ENCODE measurements around the gene EMID1.

DNA sequence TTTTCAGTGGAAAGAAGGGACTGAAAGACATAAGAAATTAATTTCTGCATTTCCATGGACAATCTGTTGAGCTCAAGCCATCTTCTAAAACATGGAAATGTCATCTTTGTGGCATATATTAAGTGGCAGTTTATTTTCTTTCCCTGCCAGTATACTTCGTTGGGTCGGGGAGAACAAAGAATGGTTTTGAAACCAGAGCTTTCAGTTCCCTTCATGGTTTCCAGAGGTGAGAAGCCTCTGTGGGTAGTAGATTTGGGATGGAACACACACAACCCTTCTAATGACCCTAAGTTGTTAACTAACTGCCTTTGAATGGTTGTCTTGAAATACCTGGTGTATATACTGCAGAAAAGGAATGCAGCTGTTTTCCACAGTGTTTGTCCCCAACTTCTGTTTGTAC, 83.1 kb downstream of the EMID1 start:
- TF ChIP-seq POLR2A (IDR thresholded peaks at IDR 0.05) = no peak
- TF ChIP-seq, protein P1, sequence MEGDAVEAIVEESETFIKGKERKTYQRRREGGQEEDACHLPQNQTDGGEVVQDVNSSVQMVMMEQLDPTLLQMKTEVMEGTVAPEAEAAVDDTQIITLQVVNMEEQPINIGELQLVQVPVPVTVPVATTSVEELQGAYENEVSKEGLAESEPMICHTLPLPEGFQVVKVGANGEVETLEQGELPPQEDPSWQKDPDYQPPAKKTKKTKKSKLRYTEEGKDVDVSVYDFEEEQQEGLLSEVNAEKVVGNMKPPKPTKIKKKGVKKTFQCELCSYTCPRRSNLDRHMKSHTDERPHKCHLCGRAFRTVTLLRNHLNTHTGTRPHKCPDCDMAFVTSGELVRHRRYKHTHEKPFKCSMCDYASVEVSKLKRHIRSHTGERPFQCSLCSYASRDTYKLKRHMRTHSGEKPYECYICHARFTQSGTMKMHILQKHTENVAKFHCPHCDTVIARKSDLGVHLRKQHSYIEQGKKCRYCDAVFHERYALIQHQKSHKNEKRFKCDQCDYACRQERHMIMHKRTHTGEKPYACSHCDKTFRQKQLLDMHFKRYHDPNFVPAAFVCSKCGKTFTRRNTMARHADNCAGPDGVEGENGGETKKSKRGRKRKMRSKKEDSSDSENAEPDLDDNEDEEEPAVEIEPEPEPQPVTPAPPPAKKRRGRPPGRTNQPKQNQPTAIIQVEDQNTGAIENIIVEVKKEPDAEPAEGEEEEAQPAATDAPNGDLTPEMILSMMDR (IDR thresholded peaks at IDR 0.05) = no peak

All from testis (tissue), 2 donors.